ENCODE results near the gene SOX30. TPM values are rescaled to one million over a fixed set of nuclear protein-coding genes. Genes with fewer than 3 reads are reported as not detected.

SOX30 gene
- total RNA-seq, 1 donor from 2014 or later = not detected

Other genes with a start within 250 kb of the SOX30 start
- gene NIPAL4, start 192.2 kb downstream of the SOX30 start, total RNA-seq = 31.2 TPM
- gene ADAM19, start 76.7 kb downstream of the SOX30 start, total RNA-seq = 2.2 TPM
- not detected for gene C5orf52, start 19.1 kb upstream of the SOX30 start, total RNA-seq
- gene THG1L, start 79.0 kb upstream of the SOX30 start, total RNA-seq = 10.6 TPM
- gene LSM11, start 91.3 kb upstream of the SOX30 start, total RNA-seq = 2.0 TPM
- 102 TPM for gene CLINT1, start 206.7 kb upstream of the SOX30 start, total RNA-seq